Upper lobe of left lung (tissue), 6 donors: Measurements from ENCODE around the gene CARMIL3. TPM values are rescaled to one million over a fixed set of nuclear protein-coding genes. Genes with fewer than 3 reads are reported as not detected.

ENCODE experiments used
- ATAC-seq, 2 donors: fragments of 200-7000 bp; cut with Tn5 transposase; one replicate each; pipeline ENCODE4 v1.9.1; 2022; ENCODE audit warnings: mild to moderate bottlenecking in 2 of 2, moderate library complexity in 2 of 2; ENCODE audit not compliant: low FRiP score in 2 of 2
- DNase-seq, 2 donors: peaks; one replicate each; pipeline ENCODE4 v3.0.0-alpha.2; 2019 to 2020
- H3K27ac ChIP-seq, 4 donors: fragments of 200-600 bp; sonication (generic); one replicate each; pipeline ENCODE4 v1.5.1; 2016 to 2019
- H3K27me3 ChIP-seq, 4 donors: fragments of 200-600 bp; sonication (generic); one replicate each; pipeline ENCODE4 v1.5.1; 2017 to 2019
- H3K36me3 ChIP-seq, 4 donors: fragments of 200-600 bp; sonication (generic); one replicate each; pipeline ENCODE4 v1.5.1; 2016 to 2019
- H3K4me1 ChIP-seq, 4 donors: fragments of 200-600 bp; sonication (generic); one replicate each; pipeline ENCODE4 v1.5.1; 2018 to 2019
- H3K4me3 ChIP-seq, 4 donors: fragments of 200-600 bp; sonication (generic); one replicate each; pipeline ENCODE4 v1.5.1; 2017 to 2019; ENCODE audit warnings: mild to moderate bottlenecking in 2 of 4, moderate library complexity in 1 of 4
- H3K9me3 ChIP-seq, 4 donors: fragments of 200-600 bp; sonication (generic); one replicate each; pipeline ENCODE4 v1.5.1; 2018 to 2019
- EP300 ChIP-seq, 4 donors: sonication (generic); formaldehyde crosslinking; IDR thresholded peaks; one replicate each; pipeline ENCODE4 v1.5.1; 2017; ENCODE audit warnings: antibody characterized with exemption in 4 of 4, control low read depth in 2 of 4
- POLR2A ChIP-seq, 4 donors: fragments of 450-650 bp; IDR thresholded peaks; one replicate each; pipeline ENCODE4 v1.5.1; 2016 to 2017; ENCODE audit warnings: antibody characterized with exemption in 4 of 4, mild to moderate bottlenecking in 2 of 4
- POLR2AphosphoS5 ChIP-seq, 2 donors: sonication (generic); formaldehyde crosslinking; IDR thresholded peaks; one replicate each; pipeline ENCODE4 v1.5.1; 2017; ENCODE audit warnings: antibody characterized with exemption in 2 of 2
- WGBS, 2 donors: methylation state at CpG; one replicate each; pipeline ENCODE4 v1.1.5; 2017 to 2018; 5-methylcytosine and 5-hydroxymethylcytosine counted together
- total RNA-seq, 6 donors: library from RNA; depleted of rRNA in 4 of 6; stranded (reverse); fragments of >200 nt in 4 of 6; gene quantifications; one replicate each; pipeline versions ENCODE4 v1.1.0 to v1.2.1, GENCODE V29; 2016 to 2021
- TF ChIP-seq, protein P1 (sequence below), 6 experiments: fragments of 450-650 bp in 4 of 6; fragments of 200-600 bp in 2 of 6; sonication (generic) in 2 of 6; IDR thresholded peaks; one replicate each; pipeline ENCODE4 v1.5.1; 2016 to 2019; ENCODE audit warnings: antibody characterized with exemption in 6 of 6
- donor health status: DM: no; HTN: no; CAD: no; lungs with moderate emphysema.
- donor health status: DM: no; HTN: yes; CAD: no; lungs with severe emphysema.

CARMIL3 gene
- total RNA-seq, 6 donors from 2014 or later = 0.39 to 15.7 (median 1.2) TPM

DNA sequence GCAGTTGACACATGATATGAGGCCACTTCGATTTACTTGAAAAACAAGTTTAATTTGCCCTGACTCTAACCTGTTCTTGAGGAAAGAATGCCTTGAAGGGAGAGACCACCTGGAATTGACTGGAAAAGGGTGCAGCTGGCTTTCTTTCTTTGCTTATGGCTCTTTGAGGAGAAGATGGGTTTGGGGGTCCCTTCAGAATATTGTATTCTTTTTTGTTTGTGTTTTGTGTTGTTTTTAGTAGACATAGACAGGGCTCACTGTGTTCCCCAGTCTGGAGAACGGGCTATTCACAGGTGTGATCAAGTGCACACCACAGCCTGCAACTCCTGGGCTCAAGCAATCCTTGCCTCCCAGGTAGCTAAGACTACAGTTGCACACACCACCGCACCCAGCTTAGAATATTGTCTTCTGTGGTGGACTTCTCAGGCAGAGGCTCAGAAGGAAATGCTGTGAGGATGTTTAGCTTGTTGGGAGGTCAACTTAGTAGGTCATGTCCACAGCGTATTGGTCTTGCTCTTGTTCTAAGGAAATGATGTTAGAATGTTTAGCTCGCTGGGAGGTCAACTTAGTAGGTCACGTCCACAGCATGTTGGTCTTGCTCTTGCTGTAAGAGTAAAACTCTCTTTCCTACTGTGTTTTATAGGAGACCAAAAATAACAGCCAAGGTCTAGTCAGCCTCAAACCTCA is 64.5 kb downstream of the CARMIL3 start:
- Histone ChIP-seq H3K4me1 (peaks cover 14 to 26% (median 21%) of the 10 kb centered on the region in 4 donors), H3K9me3 (no peaks in the 10 kb centered on the region), H3K36me3 (peaks cover 22 to 45% (median 38%) of the 10 kb centered on the region in 4 donors), H3K4me3 (peak overlapping the region in 3 of 4 donors; percentile 65 to 73 (median 69)), H3K27ac (peak overlapping the region in 1 of 4 donors; percentile 100), H3K27me3 (no peaks in the 10 kb centered on the region)
- TF ChIP-seq EP300 (IDR thresholded peaks at IDR 0.05) (no peak), POLR2AphosphoS5 (IDR thresholded peaks at IDR 0.05) (no peak), POLR2A (IDR thresholded peaks at IDR 0.05) (no peak)
- TF ChIP-seq, protein P1, sequence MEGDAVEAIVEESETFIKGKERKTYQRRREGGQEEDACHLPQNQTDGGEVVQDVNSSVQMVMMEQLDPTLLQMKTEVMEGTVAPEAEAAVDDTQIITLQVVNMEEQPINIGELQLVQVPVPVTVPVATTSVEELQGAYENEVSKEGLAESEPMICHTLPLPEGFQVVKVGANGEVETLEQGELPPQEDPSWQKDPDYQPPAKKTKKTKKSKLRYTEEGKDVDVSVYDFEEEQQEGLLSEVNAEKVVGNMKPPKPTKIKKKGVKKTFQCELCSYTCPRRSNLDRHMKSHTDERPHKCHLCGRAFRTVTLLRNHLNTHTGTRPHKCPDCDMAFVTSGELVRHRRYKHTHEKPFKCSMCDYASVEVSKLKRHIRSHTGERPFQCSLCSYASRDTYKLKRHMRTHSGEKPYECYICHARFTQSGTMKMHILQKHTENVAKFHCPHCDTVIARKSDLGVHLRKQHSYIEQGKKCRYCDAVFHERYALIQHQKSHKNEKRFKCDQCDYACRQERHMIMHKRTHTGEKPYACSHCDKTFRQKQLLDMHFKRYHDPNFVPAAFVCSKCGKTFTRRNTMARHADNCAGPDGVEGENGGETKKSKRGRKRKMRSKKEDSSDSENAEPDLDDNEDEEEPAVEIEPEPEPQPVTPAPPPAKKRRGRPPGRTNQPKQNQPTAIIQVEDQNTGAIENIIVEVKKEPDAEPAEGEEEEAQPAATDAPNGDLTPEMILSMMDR (IDR thresholded peaks at IDR 0.05) = no peak
- ATAC-seq = no peak
- no peak for DNase-seq
- WGBS, 2 donors = 62 to 77% methylated on average over 6 of the region's 6 CpGs

DNA sequence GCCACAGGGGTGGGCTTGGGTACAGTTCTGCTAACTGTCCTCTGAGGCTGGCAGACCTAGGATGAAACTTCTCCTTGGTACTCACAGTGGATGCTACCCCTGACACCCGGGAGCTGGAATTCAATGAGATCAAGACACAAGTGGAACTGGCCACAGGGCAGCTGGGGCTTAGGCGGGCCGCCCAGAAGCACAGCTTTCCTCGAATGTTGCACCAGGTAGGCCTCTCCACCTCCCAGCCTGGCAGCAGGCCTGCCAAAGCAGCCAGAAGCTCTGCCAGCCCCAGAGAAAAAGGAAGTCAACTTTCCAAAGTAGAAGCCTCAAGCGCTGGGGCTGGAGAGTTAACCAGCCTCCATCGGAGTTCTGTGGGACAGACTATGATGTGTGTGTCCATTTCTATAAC is 65.4 kb downstream of the CARMIL3 start:
- H3K36me3 ChIP-seq = peaks cover 28 to 54% (median 47%) of the 10 kb centered on the region in 4 donors
- no peak for ATAC-seq
- no peaks in the 10 kb centered on the region for H3K27me3 ChIP-seq
- WGBS, 2 donors = 88 to 93% methylated on average over 2 to 6 of the region's 6 CpGs
- H3K4me1 ChIP-seq = peaks cover 14 to 26% (median 21%) of the 10 kb centered on the region in 4 donors
- DNase-seq = no peak
- TF ChIP-seq EP300 (IDR thresholded peaks at IDR 0.05) (no peak), POLR2A (IDR thresholded peaks at IDR 0.05) (no peak), POLR2AphosphoS5 (IDR thresholded peaks at IDR 0.05) (no peak)
- TF ChIP-seq, protein P1 (IDR thresholded peaks at IDR 0.05) = no peak
- no peak overlapping the region for H3K4me3 ChIP-seq
- no peak overlapping the region for H3K27ac ChIP-seq
- H3K9me3 ChIP-seq = no peaks in the 10 kb centered on the region

Other genes with a start within 250 kb of the CARMIL3 start
- gene DHRS4, start 98.2 kb upstream of the CARMIL3 start, total RNA-seq = 10 to 100 TPM; 30.3 to 57.9 (median 33.8) TPM
- 10 to 100 TPM; 13.2 to 27.4 (median 18.2) TPM for gene DHRS4L2, start 63.1 kb upstream of the CARMIL3 start, total RNA-seq
- gene CPNE6, start 19.6 kb downstream of the CARMIL3 start, total RNA-seq = not detected
- 10 to 100 TPM; 27.2 to 70.3 (median 34.9) TPM for gene PCK2, start 42.3 kb downstream of the CARMIL3 start, total RNA-seq
- 100 to 1,000 TPM in 2 of 6 donors, 10 to 100 TPM in 4; 68.4 to 138 (median 95.0) TPM for gene DCAF11, start 62.8 kb downstream of the CARMIL3 start, total RNA-seq
- 1 to 10 TPM; 2.6 to 9.8 (median 4.4) TPM for gene NRL, start 62.9 kb downstream of the CARMIL3 start, total RNA-seq
- under 1 TPM in 4 of 6 donors, not detected in 2; 0.63 to 0.89 (median 0.82) TPM for gene FITM1, start 78.7 kb downstream of the CARMIL3 start, total RNA-seq
- 100 to 1,000 TPM in 5 of 6 donors, 10 to 100 TPM in 1; 56.6 to 206 (median 142) TPM for gene PSME1, start 84.2 kb downstream of the CARMIL3 start, total RNA-seq
- 10 to 100 TPM in 5 of 6 donors, 1 to 10 TPM in 1; 8.6 to 13.8 (median 12.0) TPM for gene EMC9, start 89.6 kb downstream of the CARMIL3 start, total RNA-seq
- 100 to 1,000 TPM in 3 of 6 donors, 10 to 100 TPM in 3; 58.5 to 144 (median 84.4) TPM for gene PSME2, start 94.6 kb downstream of the CARMIL3 start, total RNA-seq
- gene RNF31, start 95.5 kb downstream of the CARMIL3 start, total RNA-seq = 100 to 1,000 TPM in 2 of 6 donors, 10 to 100 TPM in 4; 52.1 to 173 (median 63.9) TPM
- 100 to 1,000 TPM in 3 of 6 donors, 10 to 100 TPM in 3; 78.2 to 192 (median 107) TPM for gene IRF9, start 109.3 kb downstream of the CARMIL3 start, total RNA-seq
- gene REC8, start 120.1 kb downstream of the CARMIL3 start, total RNA-seq = 10 to 100 TPM; 16.0 to 76.5 (median 29.4) TPM
- gene IPO4, start 136.8 kb downstream of the CARMIL3 start, total RNA-seq = 10 to 100 TPM; 20.8 to 50.3 (median 35.2) TPM
- 10 to 100 TPM; 15.7 to 75.4 (median 53.8) TPM for gene TM9SF1, start 143.4 kb downstream of the CARMIL3 start, total RNA-seq
- gene TSSK4, start 153.7 kb downstream of the CARMIL3 start, total RNA-seq = 1 to 10 TPM in 1 of 6 donors, not detected in 5; 1.3 TPM
- gene CHMP4A, start 161.5 kb downstream of the CARMIL3 start, total RNA-seq = 100 to 1,000 TPM in 1 of 6 donors, 10 to 100 TPM in 5; 39.9 to 112 (median 61.5) TPM
- 10 to 100 TPM in 4 of 6 donors, 1 to 10 TPM in 2; 8.1 to 21.1 (median 12.7) TPM for gene MDP1, start 164.1 kb downstream of the CARMIL3 start, total RNA-seq
- gene NEDD8, start 180.4 kb downstream of the CARMIL3 start, total RNA-seq = 100 to 1,000 TPM in 4 of 6 donors, 10 to 100 TPM in 2; 39.8 to 144 (median 121) TPM
- 10 to 100 TPM; 26.2 to 76.9 (median 47.2) TPM for gene GMPR2, start 180.9 kb downstream of the CARMIL3 start, total RNA-seq
- gene TINF2, start 190.6 kb downstream of the CARMIL3 start, total RNA-seq = 100 to 1,000 TPM in 1 of 6 donors, 10 to 100 TPM in 5; 46.1 to 109 (median 86.4) TPM
- gene TGM1, start 211.2 kb downstream of the CARMIL3 start, total RNA-seq = 10 to 100 TPM in 4 of 6 donors, 1 to 10 TPM in 2; 9.1 to 29.2 (median 11.1) TPM
- 100 to 1,000 TPM in 1 of 6 donors, 10 to 100 TPM in 5; 22.7 to 125 (median 58.9) TPM for gene RABGGTA, start 219.6 kb downstream of the CARMIL3 start, total RNA-seq
- 10 to 100 TPM; 23.0 to 60.3 (median 32.8) TPM for gene DHRS1, start 247.8 kb downstream of the CARMIL3 start, total RNA-seq
- 10 to 100 TPM; 13.3 to 31.4 (median 22.6) TPM for gene NOP9, start 247.8 kb downstream of the CARMIL3 start, total RNA-seq